Gastrocnemius medialis (tissue), 4 donors: ENCODE results near the gene C6orf118. TPM values are rescaled to one million over a fixed set of nuclear protein-coding genes. Genes with fewer than 3 reads are reported as not detected.

Experiments
- ATAC-seq, 2 donors: fragments of 150-250 bp; one replicate each; pipeline ENCODE4 v1.9.1; 2016
- DNase-seq, 2 donors: peaks; one replicate each; pipeline ENCODE4 v3.0.0-alpha.2; 2019
- H3K27ac ChIP-seq, 4 donors: fragments of 200-600 bp; sonication (generic); 1 replicate in 1 of 4; 2 replicates in 3 of 4; pipeline ENCODE4 v1.5.1; 2016 to 2018; ENCODE audit warnings: mild to moderate bottlenecking in 2 of 4, moderate library complexity in 1 of 4
- H3K27me3 ChIP-seq, 3 donors: fragments of 200-600 bp; sonication (generic) in 2 of 3; 1 replicate in 1 of 3; 2 replicates in 2 of 3; pipeline versions ENCODE4 v1.5.1 to v1.6.0; 2016 to 2019; ENCODE audit warnings: mild to moderate bottlenecking in 1 of 3, moderate library complexity in 1 of 3
- H3K36me3 ChIP-seq, 2 donors: fragments of 200-600 bp; sonication (generic) in 1 of 2; one replicate each; pipeline ENCODE4 v1.5.1; 2017 to 2018
- H3K4me1 ChIP-seq, 2 donors: fragments of 200-600 bp; sonication (generic) in 1 of 2; one replicate each; pipeline ENCODE4 v1.5.1; 2016 to 2017; ENCODE audit warnings: mild to moderate bottlenecking in 2 of 2
- H3K4me3 ChIP-seq, 4 donors: fragments of 200-600 bp; sonication (generic) in 3 of 4; 1 replicate in 1 of 4; 2 replicates in 3 of 4; pipeline ENCODE4 v1.5.1; 2016 to 2019; ENCODE audit warnings: mild to moderate bottlenecking in 2 of 4
- H3K9me3 ChIP-seq, 3 donors: fragments of 200-600 bp; sonication (generic) in 2 of 3; 1 replicate in 1 of 3; 2 replicates in 2 of 3; pipeline ENCODE4 v1.5.1; 2016 to 2019
- POLR2A ChIP-seq, 2 donors: fragments of 450-650 bp; IDR thresholded peaks; one replicate each; pipeline ENCODE4 v1.6.1; 2017; ENCODE audit warnings: antibody characterized with exemption in 2 of 2, mild to moderate bottlenecking in 2 of 2, moderate library complexity in 2 of 2
- in situ Hi-C, 4 donors: fragments of 200-750 bp; cut with MboI; loops; one replicate each; pipeline versions ENCODE4 v1.15.0 to v1.8.0; 2017; ENCODE audit warnings: low sequenced_read_pairs in 4 of 4
- intact Hi-C: fragments of 100-400 bp; cut with DNase I; formaldehyde crosslinking; loops from one replicate; pipeline ENCODE4 v1.15.1; 2023; ENCODE audit warnings: low total_unique reads
- total RNA-seq, 4 donors: library from RNA; depleted of rRNA; stranded (reverse); fragments of >200 nt; gene quantifications; one replicate each; pipeline versions ENCODE4 v1.1.0 to v1.2.3, GENCODE V29; 2016
- TF ChIP-seq, protein P1 (sequence below), 5 experiments: fragments of 450-650 bp in 3 of 5; fragments of 200-600 bp in 2 of 5; sonication (generic) in 2 of 5; IDR thresholded peaks in 4 of 5; conservative IDR thresholded peaks in 1 of 5; 1 replicate in 4 of 5; 2 replicates in 1 of 5; pipeline ENCODE4 v1.5.1; 2016 to 2019; ENCODE audit warnings: antibody characterized with exemption in 5 of 5, mild to moderate bottlenecking in 3 of 5, moderate library complexity in 3 of 5

The C6orf118 gene
- total RNA-seq = not detected

DNA sequence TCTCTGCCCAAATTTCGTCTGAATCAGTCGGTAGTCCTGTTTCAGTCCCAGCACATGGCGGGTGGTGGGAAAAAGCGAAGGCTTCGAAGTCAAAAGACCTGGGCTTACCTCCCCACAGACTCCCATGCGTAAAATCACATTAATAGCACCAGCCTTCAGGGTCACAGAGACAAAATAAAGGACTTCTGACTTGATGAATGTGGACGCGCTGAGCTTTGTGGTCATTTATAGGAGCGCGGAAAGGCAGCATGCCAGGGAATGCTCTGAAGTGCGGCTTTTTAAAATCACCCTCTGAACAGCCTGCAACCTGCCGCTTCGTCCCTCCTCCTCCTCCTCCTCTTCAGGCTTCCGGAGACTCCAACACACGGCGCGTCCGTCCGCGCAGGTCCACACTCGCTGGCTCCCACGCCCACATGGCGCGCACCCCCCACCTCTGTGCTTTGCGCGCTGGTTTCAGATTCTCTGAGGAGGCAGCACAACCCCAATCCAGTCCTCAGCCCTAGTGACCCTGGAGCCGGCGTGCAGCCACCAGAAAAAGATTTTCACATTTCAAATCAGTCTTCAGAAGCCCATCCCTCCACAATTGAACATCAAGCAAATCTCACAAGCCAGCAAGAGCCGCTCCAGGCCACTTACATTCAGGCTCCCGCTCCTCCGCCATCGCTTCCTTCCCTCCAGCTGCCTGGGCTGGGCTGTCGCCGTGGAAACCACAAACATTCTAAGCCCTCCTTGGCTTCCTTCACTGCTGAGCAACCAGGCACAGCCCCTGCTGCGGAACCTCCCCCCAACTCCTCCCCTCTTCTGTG is at the start of gene C6orf118:
Gene C6orf118, minus strand, starts transcription at position 680 of the 806 bp plus-strand sequence. Its CDS starts 19 bp downstream, at position 661.
- Histone ChIP-seq H3K27me3 (no peaks in the 10 kb centered on the region), H3K4me1 (no peaks in the 10 kb centered on the region), H3K36me3 (no peaks in the 10 kb centered on the region), H3K4me3 (peak within 1 kb of the TSS; percentile 39 to 52 (median 50)), H3K27ac (no peak within 1 kb of the TSS), H3K9me3 (no peaks in the 10 kb centered on the region)
- TF ChIP-seq POLR2A (IDR thresholded peaks at IDR 0.05) = no peak
- TF ChIP-seq, protein P1, sequence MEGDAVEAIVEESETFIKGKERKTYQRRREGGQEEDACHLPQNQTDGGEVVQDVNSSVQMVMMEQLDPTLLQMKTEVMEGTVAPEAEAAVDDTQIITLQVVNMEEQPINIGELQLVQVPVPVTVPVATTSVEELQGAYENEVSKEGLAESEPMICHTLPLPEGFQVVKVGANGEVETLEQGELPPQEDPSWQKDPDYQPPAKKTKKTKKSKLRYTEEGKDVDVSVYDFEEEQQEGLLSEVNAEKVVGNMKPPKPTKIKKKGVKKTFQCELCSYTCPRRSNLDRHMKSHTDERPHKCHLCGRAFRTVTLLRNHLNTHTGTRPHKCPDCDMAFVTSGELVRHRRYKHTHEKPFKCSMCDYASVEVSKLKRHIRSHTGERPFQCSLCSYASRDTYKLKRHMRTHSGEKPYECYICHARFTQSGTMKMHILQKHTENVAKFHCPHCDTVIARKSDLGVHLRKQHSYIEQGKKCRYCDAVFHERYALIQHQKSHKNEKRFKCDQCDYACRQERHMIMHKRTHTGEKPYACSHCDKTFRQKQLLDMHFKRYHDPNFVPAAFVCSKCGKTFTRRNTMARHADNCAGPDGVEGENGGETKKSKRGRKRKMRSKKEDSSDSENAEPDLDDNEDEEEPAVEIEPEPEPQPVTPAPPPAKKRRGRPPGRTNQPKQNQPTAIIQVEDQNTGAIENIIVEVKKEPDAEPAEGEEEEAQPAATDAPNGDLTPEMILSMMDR (IDR thresholded peaks at IDR 0.05 in 4 of 5, conservative IDR thresholded peaks at IDR 0.05 in 1 of 5) = no peak
- intact Hi-C loops = no loop called here
- in situ Hi-C loops = no loop called here
- ATAC-seq = no peak
- no peak for DNase-seq

DNA sequence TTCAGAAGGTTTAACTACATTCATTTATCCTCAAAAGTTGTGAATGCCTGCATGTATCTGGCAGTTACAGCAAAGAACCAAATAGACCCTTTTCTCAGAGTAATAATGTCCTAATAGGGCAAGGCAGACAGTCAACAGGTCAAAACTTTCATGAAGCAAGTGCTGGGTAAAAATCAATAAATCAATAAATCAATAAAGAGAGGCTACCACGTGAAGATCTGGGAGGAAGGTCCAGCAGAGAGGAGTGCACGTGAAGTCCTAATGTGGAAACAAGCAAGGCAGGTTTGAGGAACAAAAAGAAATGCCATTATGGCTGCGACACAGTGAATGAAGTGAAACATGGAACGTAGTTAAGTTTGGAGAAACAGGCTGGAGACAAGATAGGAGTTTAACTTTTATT is 36.3 kb upstream of the C6orf118 start:
- Histone ChIP-seq H3K27ac (no peak overlapping the region), H3K36me3 (no peaks in the 10 kb centered on the region), H3K4me1 (no peaks in the 10 kb centered on the region), H3K9me3 (no peaks in the 10 kb centered on the region), H3K27me3 (no peaks in the 10 kb centered on the region), H3K4me3 (no peak overlapping the region)
- in situ Hi-C loops = no loop called here
- no peak for TF ChIP-seq POLR2A (IDR thresholded peaks at IDR 0.05)
- TF ChIP-seq, protein P1 (IDR thresholded peaks at IDR 0.05 in 4 of 5, conservative IDR thresholded peaks at IDR 0.05 in 1 of 5) = no peak
- intact Hi-C loops = no loop called here
- DNase-seq = no peak
- no peak for ATAC-seq

DNA sequence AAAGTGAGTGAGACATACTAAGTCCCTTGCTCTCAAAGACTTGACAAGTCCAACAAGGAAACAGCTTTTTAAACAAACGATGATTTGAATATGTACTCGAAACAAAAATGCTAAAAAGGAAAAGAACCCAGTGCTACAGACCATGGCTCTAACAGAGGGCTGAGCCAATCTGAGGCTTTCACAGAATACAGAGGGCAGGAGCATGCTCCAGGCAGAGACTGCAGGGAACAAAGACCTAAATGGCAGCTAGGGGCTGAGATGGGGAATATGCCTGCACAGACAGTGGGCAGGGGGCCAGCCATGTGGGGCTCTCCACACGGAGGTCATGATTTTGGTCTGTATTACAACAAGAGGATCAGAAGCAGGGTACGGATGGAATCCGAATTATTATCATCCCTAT is 31.1 kb upstream of the C6orf118 start:
- Histone ChIP-seq H3K36me3 (no peaks in the 10 kb centered on the region), H3K9me3 (no peaks in the 10 kb centered on the region), H3K27ac (no peak overlapping the region), H3K27me3 (no peaks in the 10 kb centered on the region), H3K4me3 (no peak overlapping the region), H3K4me1 (no peaks in the 10 kb centered on the region)
- no peak for TF ChIP-seq POLR2A (IDR thresholded peaks at IDR 0.05)
- TF ChIP-seq, protein P1 (IDR thresholded peaks at IDR 0.05 in 4 of 5, conservative IDR thresholded peaks at IDR 0.05 in 1 of 5) = no peak
- ATAC-seq (no peak), DNase-seq (no peak)
- in situ Hi-C loops (no loop called here), intact Hi-C loops (no loop called here)

DNA sequence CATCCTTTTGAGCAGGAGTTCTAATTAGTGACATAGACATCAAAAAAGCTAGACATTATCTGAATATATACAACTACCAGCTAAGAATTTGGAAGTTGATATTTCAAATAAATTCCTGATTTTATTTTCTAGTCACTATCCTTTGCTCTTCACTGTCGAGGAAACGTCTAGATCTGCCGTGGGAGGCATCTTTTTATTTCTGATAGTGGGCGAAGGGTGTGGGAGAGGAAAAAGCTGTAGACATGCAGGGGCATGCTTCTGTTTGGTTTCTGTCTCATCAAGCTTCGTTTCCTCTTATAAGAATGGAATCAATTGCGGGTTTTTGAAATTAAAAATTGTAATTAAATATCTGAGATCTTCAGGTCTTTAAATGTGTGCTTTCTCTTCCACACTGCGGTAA is 16.2 kb upstream of the C6orf118 start:
- no peaks in the 10 kb centered on the region for H3K36me3 ChIP-seq
- ATAC-seq (no peak), DNase-seq (no peak)
- TF ChIP-seq POLR2A (IDR thresholded peaks at IDR 0.05) = no peak
- TF ChIP-seq, protein P1 (IDR thresholded peaks at IDR 0.05 in 4 of 5, conservative IDR thresholded peaks at IDR 0.05 in 1 of 5) = no peak
- H3K4me1 ChIP-seq = no peaks in the 10 kb centered on the region
- no peaks in the 10 kb centered on the region for H3K27me3 ChIP-seq
- no peaks in the 10 kb centered on the region for H3K9me3 ChIP-seq
- in situ Hi-C loops (no loop called here), intact Hi-C loops (no loop called here)
- H3K4me3 ChIP-seq = no peak overlapping the region
- no peak overlapping the region for H3K27ac ChIP-seq
